Suprapubic skin (tissue), 3 donors: ENCODE results near the gene LRPAP1.

Source experiments
- POLR2AphosphoS5 ChIP-seq, 3 donors: sonication (generic); formaldehyde crosslinking; IDR thresholded peaks; one replicate each; pipeline ENCODE4 v1.6.1; 2017; ENCODE audit warnings: antibody characterized with exemption in 3 of 3
- TF ChIP-seq, protein P1 (sequence below), 2 donors: fragments of 200-600 bp in 1 of 2; fragments of 450-650 bp in 1 of 2; sonication (generic) in 1 of 2; IDR thresholded peaks; one replicate each; pipeline ENCODE4 v1.5.1; 2016 to 2019; ENCODE audit warnings: antibody characterized with exemption in 2 of 2, mild to moderate bottlenecking in 1 of 2, moderate library complexity in 1 of 2

DNA sequence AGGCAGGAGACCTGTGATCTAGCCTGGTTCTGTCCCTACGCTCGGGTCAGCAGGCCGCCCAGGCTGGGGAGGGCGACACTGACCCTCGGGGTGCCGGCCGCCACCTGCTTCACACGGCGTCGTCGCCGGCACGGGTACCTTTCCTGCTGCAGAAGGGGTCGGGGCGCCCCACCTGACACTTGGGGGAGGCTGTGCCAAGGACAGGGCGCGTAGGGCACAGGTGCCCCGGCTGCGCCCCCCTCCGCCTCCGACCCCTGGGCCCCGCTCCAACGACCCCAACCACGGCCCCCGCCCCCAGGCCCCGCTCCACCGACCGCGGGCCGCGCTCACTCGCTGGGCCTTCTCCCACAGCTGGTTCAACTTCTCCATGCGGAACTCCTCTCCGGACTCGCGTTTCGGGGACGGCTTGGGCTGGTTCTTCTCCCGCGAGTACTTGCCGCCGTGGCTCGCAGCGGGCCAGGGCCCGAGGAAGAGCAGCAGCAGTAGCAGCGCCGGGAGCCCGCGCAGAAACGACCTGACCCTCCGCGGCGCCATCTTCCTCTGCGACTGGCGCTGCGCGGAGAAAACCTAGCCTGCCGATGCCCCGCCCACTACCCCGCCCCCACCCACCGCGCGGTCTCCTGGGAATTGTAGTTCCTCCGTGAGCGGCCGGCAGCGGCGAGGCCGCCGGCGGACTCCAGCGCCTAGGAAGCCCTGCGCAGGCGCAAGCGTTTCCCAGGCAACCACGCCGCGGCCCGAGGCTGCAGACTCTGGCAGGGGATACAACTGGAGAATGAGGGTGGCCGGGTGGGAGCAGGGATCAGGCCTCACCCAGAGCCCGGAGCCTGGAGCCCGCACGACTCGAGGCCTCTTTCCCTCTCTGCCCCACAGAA, at the start of gene LRPAP1:
- TF ChIP-seq, protein P1, sequence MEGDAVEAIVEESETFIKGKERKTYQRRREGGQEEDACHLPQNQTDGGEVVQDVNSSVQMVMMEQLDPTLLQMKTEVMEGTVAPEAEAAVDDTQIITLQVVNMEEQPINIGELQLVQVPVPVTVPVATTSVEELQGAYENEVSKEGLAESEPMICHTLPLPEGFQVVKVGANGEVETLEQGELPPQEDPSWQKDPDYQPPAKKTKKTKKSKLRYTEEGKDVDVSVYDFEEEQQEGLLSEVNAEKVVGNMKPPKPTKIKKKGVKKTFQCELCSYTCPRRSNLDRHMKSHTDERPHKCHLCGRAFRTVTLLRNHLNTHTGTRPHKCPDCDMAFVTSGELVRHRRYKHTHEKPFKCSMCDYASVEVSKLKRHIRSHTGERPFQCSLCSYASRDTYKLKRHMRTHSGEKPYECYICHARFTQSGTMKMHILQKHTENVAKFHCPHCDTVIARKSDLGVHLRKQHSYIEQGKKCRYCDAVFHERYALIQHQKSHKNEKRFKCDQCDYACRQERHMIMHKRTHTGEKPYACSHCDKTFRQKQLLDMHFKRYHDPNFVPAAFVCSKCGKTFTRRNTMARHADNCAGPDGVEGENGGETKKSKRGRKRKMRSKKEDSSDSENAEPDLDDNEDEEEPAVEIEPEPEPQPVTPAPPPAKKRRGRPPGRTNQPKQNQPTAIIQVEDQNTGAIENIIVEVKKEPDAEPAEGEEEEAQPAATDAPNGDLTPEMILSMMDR (IDR thresholded peaks at IDR 0.05) = no peak
- TF ChIP-seq POLR2AphosphoS5 (IDR thresholded peaks at IDR 0.05) = peak in 2 of 3 donors; percentile 86 to 88
